Fibroblast of lung (primary cell): ENCODE results near the gene PCF11. TPM values are rescaled to one million over a fixed set of nuclear protein-coding genes. Genes with fewer than 3 reads are reported as not detected.
A peak's percentile ranks its signal among the peaks of the same experiment; 100 is the strongest.

ENCODE experiments used
- DNase-seq, 2 donors: peaks; one replicate each; pipeline versions ENCODE4 v3.0.0 to v3.0.0-alpha.2; 2010; ENCODE audit warnings: low read depth in 2 of 2
- H2AFZ ChIP-seq: 2 replicates; pipeline ENCODE4 v1.5.1; 2012; ENCODE audit warnings: low read length, control low read depth, inconsistent platforms
- H3K27ac ChIP-seq: 2 replicates; pipeline ENCODE4 v1.5.1; 2011; ENCODE audit warnings: low read length, control low read depth; ENCODE audit not compliant: insufficient read depth
- H3K27me3 ChIP-seq: 2 replicates; pipeline ENCODE4 v1.5.1; 2011; ENCODE audit warnings: mild to moderate bottlenecking, low read length; ENCODE audit not compliant: control insufficient read depth, insufficient read depth
- H3K36me3 ChIP-seq: 2 replicates; pipeline ENCODE4 v1.5.1; 2011; ENCODE audit warnings: low read length; ENCODE audit not compliant: control insufficient read depth, insufficient read depth
- H3K4me1 ChIP-seq: 2 replicates; pipeline ENCODE4 v1.5.1; 2011; ENCODE audit warnings: low read length; ENCODE audit not compliant: control insufficient read depth, insufficient read depth; ENCODE audit errors: extremely low read depth
- H3K4me2 ChIP-seq: 2 replicates; pipeline ENCODE4 v1.5.1; 2011; ENCODE audit warnings: low read length, control low read depth; ENCODE audit not compliant: insufficient read depth; ENCODE audit errors: extremely low read depth
- H3K4me3 ChIP-seq, 4 experiments: fragments of 200-600 bp in 1 of 4; sonication (generic) in 1 of 4; replicated peaks in 1 of 4; 2 replicates each; pipeline ENCODE4 v1.5.1; 2011 to 2016; ENCODE audit warnings: low read length in 4 of 4, low read depth in 3 of 4, mild to moderate bottlenecking in 3 of 4, control low read depth in 2 of 4, inconsistent platforms in 1 of 4, mixed read lengths in 1 of 4; ENCODE audit not compliant: insufficient read depth in 1 of 4; ENCODE audit errors: control extremely low read depth in 1 of 4
- H3K79me2 ChIP-seq: 2 replicates; pipeline ENCODE4 v1.5.1; 2012; ENCODE audit warnings: mild to moderate bottlenecking, low read length, inconsistent platforms; ENCODE audit not compliant: control insufficient read depth, insufficient read depth
- H3K9ac ChIP-seq: 2 replicates; pipeline ENCODE4 v1.5.1; 2011; ENCODE audit warnings: mild to moderate bottlenecking, low read length, control low read depth; ENCODE audit not compliant: insufficient read depth
- H3K9me3 ChIP-seq: 2 replicates; pipeline ENCODE4 v1.5.1; 2012; ENCODE audit warnings: low read depth, low read length; ENCODE audit not compliant: control insufficient read depth, insufficient read depth
- H4K20me1 ChIP-seq: 2 replicates; pipeline ENCODE4 v1.5.1; 2011; ENCODE audit warnings: low read length; ENCODE audit not compliant: control insufficient read depth, insufficient read depth; ENCODE audit errors: extremely low read depth
- CTCF ChIP-seq, 2 donors: IDR thresholded peaks in 1 of 2; conservative IDR thresholded peaks in 1 of 2; 1 replicate in 1 of 2; 2 replicates in 1 of 2; pipeline ENCODE4 v1.5.1; 2011 to 2012; ENCODE audit warnings: low read length in 2 of 2, control low read depth in 1 of 2, inconsistent platforms in 1 of 2, low read depth in 1 of 2, mild to moderate bottlenecking in 1 of 2
- EZH2 ChIP-seq: IDR thresholded peaks from 2 replicates; pipeline ENCODE4 v1.5.1; 2012; ENCODE audit warnings: low read length, control low read depth, mild to moderate bottlenecking; ENCODE audit errors: missing control alignments
- polyA plus RNA-seq, 2 donors: library from polyadenylated mRNA; depleted of rRNA in 1 of 2; stranded (reverse) in 1 of 2; unstranded in 1 of 2; fragments of >200 nt; gene quantifications; 2 replicates each; pipeline ENCODE4 v1.2.1, GENCODE V29; 2011 to 2012; ENCODE audit warnings: missing spikeins in 1 of 2
- total RNA-seq: library from RNA; depleted of rRNA; stranded (reverse); fragments of >200 nt; gene quantifications from 2 replicates; pipeline ENCODE4 v1.2.1, GENCODE V29; 2014

Gene PCF11
- total and polyA plus RNA-seq, 2 donors (not counting 1 experiment from before 2014, with no cell fraction given) = 26.6 to 44.8 TPM

GRCh38 chr11:83191491-83191890 lies 34.6 kb downstream of the PCF11 start:
- Histone ChIP-seq H3K9ac (no peak overlapping the region), H4K20me1 (no peaks in the 10 kb centered on the region), H3K79me2 (peaks cover 15% of the 10 kb centered on the region), H2AFZ (no peak overlapping the region), H3K4me3 (no peak overlapping the region), H3K36me3 (peaks cover 3% of the 10 kb centered on the region), H3K27me3 (no peaks in the 10 kb centered on the region), H3K27ac (no peak overlapping the region), H3K9me3 (no peaks in the 10 kb centered on the region), H3K4me1 (peaks cover 2% of the 10 kb centered on the region), H3K4me2 (no peak overlapping the region)
- TF ChIP-seq CTCF (conservative IDR thresholded peaks at IDR 0.05 in 1 of 2, IDR thresholded peaks at IDR 0.05 in 1 of 2; ENCODE audit: low read depth in 1 of 2, low read length in 2 of 2) = no peak
- TF ChIP-seq EZH2 = no peak
- DNase-seq = no peak

GRCh38 chr11:83191986-83192385 lies 35.1 kb downstream of the PCF11 start:
- peak overlapping the region; percentile 87 for H3K4me2 ChIP-seq
- peaks cover 19% of the 10 kb centered on the region for H3K79me2 ChIP-seq
- peaks cover 1% of the 10 kb centered on the region for H3K36me3 ChIP-seq
- H3K27me3 ChIP-seq = no peaks in the 10 kb centered on the region
- DNase-seq = no peak
- H4K20me1 ChIP-seq = no peaks in the 10 kb centered on the region
- H3K9ac ChIP-seq = no peak overlapping the region
- no peaks in the 10 kb centered on the region for H3K9me3 ChIP-seq
- H2AFZ ChIP-seq = no peak overlapping the region
- H3K27ac ChIP-seq = peak overlapping the region; percentile 97
- peaks cover 2% of the 10 kb centered on the region for H3K4me1 ChIP-seq
- peak overlapping the region in 3 of 4 experiments; percentile 36 to 83 (median 69) for H3K4me3 ChIP-seq
- TF ChIP-seq EZH2 (no peak), CTCF (conservative IDR thresholded peaks at IDR 0.05 in 1 of 2, IDR thresholded peaks at IDR 0.05 in 1 of 2; ENCODE audit: low read depth in 1 of 2, low read length in 2 of 2) (no peak)

GRCh38 chr11:83192606-83193245 lies 35.8 kb downstream of the PCF11 start:
- Histone ChIP-seq H3K27me3 (no peaks in the 10 kb centered on the region), H3K4me1 (peaks cover 2% of the 10 kb centered on the region), H3K9ac (peak overlapping the region; percentile 90), H3K79me2 (peaks cover 19% of the 10 kb centered on the region), H3K9me3 (no peaks in the 10 kb centered on the region), H3K4me3 (peak overlapping the region; percentile 36 to 83 (median 74)), H2AFZ (no peak overlapping the region), H3K27ac (peak overlapping the region; percentile 97), H3K4me2 (peak overlapping the region; percentile 87), H4K20me1 (no peaks in the 10 kb centered on the region), H3K36me3 (peaks cover 1% of the 10 kb centered on the region)
- peak in 1 of 2 donors; percentile 25 for DNase-seq
- TF ChIP-seq EZH2 = no peak
- TF ChIP-seq CTCF (conservative IDR thresholded peaks at IDR 0.05 in 1 of 2, IDR thresholded peaks at IDR 0.05 in 1 of 2; ENCODE audit: low read depth in 1 of 2, low read length in 2 of 2) = no peak
